Lower leg skin (tissue), 4 donors: ENCODE measurements around the gene POP4. TPM values are rescaled to one million over a fixed set of nuclear protein-coding genes. Genes with fewer than 3 reads are reported as not detected.

ENCODE experiments used
- DNase-seq, 2 donors: peaks; one replicate each; pipeline ENCODE4 v3.0.0-alpha.2; 2019; ENCODE audit warnings: low spot score in 2 of 2
- H3K4me3 ChIP-seq: fragments of 200-600 bp; sonication (generic); 2 replicates; pipeline ENCODE4 v1.5.1; 2017; ENCODE audit warnings: mild to moderate bottlenecking, low read depth; ENCODE audit not compliant: poor library complexity, severe bottlenecking
- CTCF ChIP-seq, 3 donors: fragments of 450-650 bp; IDR thresholded peaks; one replicate each; pipeline ENCODE4 v1.5.1; 2016; ENCODE audit warnings: antibody characterized with exemption in 3 of 3, mild to moderate bottlenecking in 3 of 3, moderate library complexity in 2 of 3
- POLR2A ChIP-seq, 2 donors: fragments of 450-650 bp; IDR thresholded peaks; one replicate each; pipeline ENCODE4 v1.6.1; 2016 to 2017; ENCODE audit warnings: antibody characterized with exemption in 2 of 2, mild to moderate bottlenecking in 1 of 2, moderate library complexity in 1 of 2
- WGBS, 2 donors: methylation state at CpG; one replicate each; pipeline ENCODE4 v1.1.5; 2018; 5-methylcytosine and 5-hydroxymethylcytosine counted together
- intact Hi-C: fragments of 100-400 bp; cut with DNase I; formaldehyde crosslinking; loops from one replicate; pipeline ENCODE4 v1.15.0; 2023; ENCODE audit warnings: low total_unique reads
- total RNA-seq, 4 donors: library from RNA; depleted of rRNA; stranded (reverse); fragments of >200 nt; gene quantifications; one replicate each; pipeline ENCODE4 v1.1.0, GENCODE V29; 2016

The POP4 gene
- total RNA-seq, 4 donors from 2014 or later = 33.6 to 53.4 (median 46.4) TPM

GRCh38 chr19:29643361-29643935, 37.4 kb downstream of the POP4 start:
- no peak for DNase-seq
- intact Hi-C loops = no loop called here
- TF ChIP-seq CTCF (IDR thresholded peaks at IDR 0.05) = no peak
- TF ChIP-seq POLR2A (IDR thresholded peaks at IDR 0.05) = no peak
- H3K4me3 ChIP-seq = no peak overlapping the region
- WGBS, 2 donors = 72 to 79% methylated on average over 7 of the region's 7 CpGs

DNA sequence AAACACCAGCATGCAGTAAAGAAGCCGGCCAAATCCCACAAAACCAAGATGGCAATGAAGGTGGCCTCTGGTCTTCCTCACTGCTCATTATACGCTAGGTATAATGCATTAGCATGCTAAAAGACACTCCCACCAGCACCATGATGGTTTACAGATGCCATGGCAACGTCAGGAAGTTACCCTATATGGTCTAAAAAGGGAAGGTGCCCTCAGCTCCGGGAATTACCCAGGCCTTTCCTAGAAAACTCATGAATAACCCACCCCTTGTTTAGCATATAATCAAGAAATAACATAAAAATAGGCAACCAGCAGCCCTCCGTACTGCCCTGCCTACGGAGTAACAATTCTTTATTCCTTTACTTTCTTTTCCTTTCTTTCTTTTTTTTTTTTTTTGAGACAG, 38.1 kb downstream of the POP4 start:
- no peak for DNase-seq
- WGBS, 2 donors = 89 to 93% methylated on average over 6 of the region's 6 CpGs
- no peak overlapping the region for H3K4me3 ChIP-seq
- intact Hi-C loops = no loop called here
- no peak for TF ChIP-seq CTCF (IDR thresholded peaks at IDR 0.05)
- no peak for TF ChIP-seq POLR2A (IDR thresholded peaks at IDR 0.05)

- H3K4me3 ChIP-seq = no peak overlapping the region
- intact Hi-C loops = no loop called here
- TF ChIP-seq POLR2A (IDR thresholded peaks at IDR 0.05) (no peak), CTCF (IDR thresholded peaks at IDR 0.05) (no peak)
- 28 to 29% methylated on average over 5 of the region's 5 CpGs for WGBS, 2 donors
- DNase-seq = peak in 1 of 2 donors; percentile 20
These were observed 39.4 kb downstream of the POP4 start for GRCh38 chr19:29645491-29645867.

- DNase-seq = peak; percentile 35 to 86
- WGBS, 2 donors = 1 to 2% methylated on average over 8 of the region's 8 CpGs
- TF ChIP-seq CTCF (IDR thresholded peaks at IDR 0.05) = no peak
- TF ChIP-seq POLR2A (IDR thresholded peaks at IDR 0.05) = no peak
- intact Hi-C loops = no loop called here
- no peak overlapping the region for H3K4me3 ChIP-seq
These were observed 39.8 kb downstream of the POP4 start for GRCh38 chr19:29645911-29646310.

DNA sequence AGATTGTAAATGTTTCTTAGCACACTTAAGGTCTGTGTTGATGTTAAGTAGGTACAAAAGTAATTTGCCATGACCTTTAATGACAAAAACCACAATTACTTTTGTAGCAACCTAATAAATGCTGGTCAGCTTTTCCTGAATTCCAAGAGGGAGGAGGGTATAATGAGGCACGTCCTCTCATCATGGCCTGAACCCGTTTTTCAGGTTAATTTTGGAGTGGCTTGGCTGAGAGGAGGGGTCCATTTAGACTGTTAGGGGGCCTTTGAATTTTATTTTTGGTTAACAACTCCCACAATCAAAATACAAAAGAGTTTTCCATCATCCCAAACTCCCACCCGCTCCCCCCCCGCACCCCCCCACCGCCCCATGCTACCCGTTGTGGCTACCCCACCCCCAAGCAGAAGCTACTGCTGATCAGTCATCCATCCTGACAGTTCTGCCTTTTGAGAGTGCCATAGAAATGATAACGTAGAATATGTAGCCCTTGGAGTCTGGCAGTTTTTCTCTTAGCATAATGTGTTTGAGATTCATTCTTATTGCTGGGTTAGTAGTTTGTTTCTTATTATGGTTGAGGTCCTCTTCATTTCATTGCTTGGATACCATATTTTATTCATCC, 44.8 kb downstream of the POP4 start:
- intact Hi-C loops = no loop called here
- no peak overlapping the region for H3K4me3 ChIP-seq
- TF ChIP-seq CTCF (IDR thresholded peaks at IDR 0.05) (no peak), POLR2A (IDR thresholded peaks at IDR 0.05) (no peak)
- DNase-seq = peak in 1 of 2 donors; percentile 20
- 52 to 66% methylated on average over 7 of the region's 7 CpGs for WGBS, 2 donors
